Right lobe of liver (tissue), 4 donors: ENCODE results near the gene MSX2.

Source experiments
- CTCF ChIP-seq, 4 donors: fragments of 200-600 bp in 3 of 4; fragments of 450-650 bp in 1 of 4; IDR thresholded peaks; one replicate each; pipeline versions ENCODE4 v1.5.1 to v1.8.0; 2016 to 2022; ENCODE audit warnings: antibody characterized with exemption in 4 of 4, mild to moderate bottlenecking in 2 of 4
- POLR2A ChIP-seq: fragments of 450-650 bp; IDR thresholded peaks from one replicate; pipeline ENCODE4 v1.6.1; 2017; ENCODE audit warnings: antibody characterized with exemption, mild to moderate bottlenecking
- donor health status: DM: no; HTN: no; CAD: no.
- donor health status: DM: no; HTN: no; CAD: no.
- donor health status: DM: no; HTN: yes; CAD: no.

DNA sequence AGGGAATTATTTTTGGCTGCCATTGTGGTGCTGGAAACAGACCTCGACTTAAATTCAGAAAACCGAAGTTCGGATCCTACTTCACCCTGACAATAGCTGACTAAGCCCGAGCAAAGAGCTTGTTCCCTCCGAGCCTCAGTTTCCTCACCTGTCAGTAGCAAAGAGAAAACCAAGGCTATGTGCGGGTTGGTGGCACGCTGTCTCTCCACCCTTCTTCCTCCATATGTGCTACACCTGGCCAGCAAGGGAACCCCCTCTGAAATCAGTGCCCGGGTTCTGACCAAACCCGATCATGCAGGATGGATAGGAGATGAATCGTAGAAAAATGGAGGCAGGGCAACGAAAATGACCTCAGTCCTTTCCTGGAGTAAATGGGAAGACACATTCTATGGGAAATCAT lies 16.7 kb upstream of the MSX2 start:
- TF ChIP-seq POLR2A (no peak), CTCF (IDR thresholded peaks at IDR 0.05) (no peak)
